Measurements from ENCODE around the gene HMGXB3. TPM values are rescaled to one million over a fixed set of nuclear protein-coding genes. Genes with fewer than 3 reads are reported as not detected.
"Not testable (repeated sequence)": the region's sequence is repeated elsewhere in the genome, so short reads cannot be mapped to it uniquely, and the experiment has no call there.

HMGXB3 gene
- total and polyA plus RNA-seq, 9 donors = 14.2 to 25.4 (median 18.0) TPM

- Histone ChIP-seq H3K27me3 (ENCODE audit: control insufficient read depth, insufficient read depth, low read length) (no peaks in the 10 kb centered on the region), H3K27ac (ENCODE audit: low read length) (no peak overlapping the region), H3K9me3 (replicated peaks; ENCODE audit: control insufficient read depth, low read depth, low read length) (no peaks in the 10 kb centered on the region), H3K4me3 (ENCODE audit: low read length) (no peak overlapping the region), H3K4me1 (ENCODE audit: control insufficient read depth, insufficient read depth, low read length) (peaks cover 2% of the 10 kb centered on the region), H3K36me3 (ENCODE audit: control insufficient read depth, insufficient read depth, low read length) (peaks cover 75% of the 10 kb centered on the region)
- 69% methylated on average over 9 of the region's 9 CpGs for WGBS (ENCODE audit: insufficient coverage)
- peak; percentile 65 for DNase-seq
Measured at GRCh38 chr5:150036513-150036912, 36.0 kb downstream of the HMGXB3 start.

DNA sequence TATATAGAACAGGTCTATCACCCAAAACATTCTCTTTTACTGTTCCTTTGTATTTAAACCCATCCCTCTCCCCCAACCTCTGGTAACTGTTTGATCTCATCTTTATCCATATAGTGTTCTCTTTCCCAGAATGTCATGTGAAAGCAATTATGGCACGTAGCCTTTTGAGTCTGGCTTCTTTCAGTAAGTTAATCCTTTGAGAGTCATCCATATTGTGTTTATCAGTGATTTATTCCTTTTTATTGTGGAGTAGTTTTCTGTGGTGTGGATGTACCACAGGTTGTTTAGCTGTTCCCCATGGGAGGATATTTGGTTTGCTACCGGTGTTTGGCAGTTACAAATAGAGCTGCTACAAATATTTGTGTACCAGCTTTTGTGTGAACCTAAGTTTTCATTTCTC, 38.0 kb downstream of the HMGXB3 start:
- no peaks in the 10 kb centered on the region for H3K27me3 ChIP-seq (ENCODE audit: control insufficient read depth, insufficient read depth, low read length)
- no peak overlapping the region for H3K4me3 ChIP-seq (ENCODE audit: low read length)
- H3K36me3 ChIP-seq (ENCODE audit: control insufficient read depth, insufficient read depth, low read length) = peaks cover 70% of the 10 kb centered on the region
- H3K9me3 ChIP-seq (replicated peaks; ENCODE audit: control insufficient read depth, low read depth, low read length) = no peaks in the 10 kb centered on the region
- H3K4me1 ChIP-seq (ENCODE audit: control insufficient read depth, insufficient read depth, low read length) = peaks cover 3% of the 10 kb centered on the region
- H3K27ac ChIP-seq (ENCODE audit: low read length) = no peak overlapping the region
- DNase-seq = peak; percentile 60
- WGBS (ENCODE audit: insufficient coverage) = 43% methylated on average over 1 of the region's 2 CpGs

GRCh38 chr5:150042459-150042858, 41.9 kb downstream of the HMGXB3 start:
- 100% methylated on average over 1 of the region's 3 CpGs for WGBS (ENCODE audit: insufficient coverage)

DNA sequence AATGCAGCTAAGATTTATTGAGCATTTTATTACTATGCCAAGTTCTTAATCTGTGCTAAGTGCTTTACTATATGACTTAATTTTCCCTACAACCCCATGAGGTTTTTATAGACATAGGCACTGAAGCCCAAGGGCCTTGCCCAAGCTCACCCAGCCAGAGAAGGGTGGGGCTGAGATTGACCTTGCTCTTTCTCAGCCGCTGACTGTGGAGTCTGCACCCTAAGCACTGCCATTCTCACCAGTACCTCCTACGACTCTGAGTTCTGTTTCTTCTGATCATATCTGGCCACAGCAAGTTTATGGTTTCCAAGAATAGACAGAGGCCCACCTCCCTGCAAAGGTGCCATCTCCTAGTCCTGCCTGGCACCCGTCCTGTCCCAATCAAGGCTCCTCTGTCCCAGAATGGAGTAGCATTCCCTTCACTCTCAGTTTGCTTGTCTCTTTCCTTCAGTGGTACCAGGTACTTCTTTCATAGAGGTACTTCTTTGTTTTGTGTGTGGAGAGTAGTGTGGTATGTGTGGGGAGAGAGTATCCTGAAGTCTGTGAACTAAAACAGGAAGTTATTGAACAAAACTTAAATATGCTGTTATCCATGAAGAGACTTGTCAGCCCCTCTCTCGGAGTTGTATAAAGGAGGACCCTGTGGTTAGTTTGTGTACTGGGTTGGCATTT, 43.3 kb downstream of the HMGXB3 start:
- Histone ChIP-seq H3K27me3 (ENCODE audit: control insufficient read depth, insufficient read depth, low read length) (no peaks in the 10 kb centered on the region), H3K9me3 (replicated peaks; ENCODE audit: control insufficient read depth, low read depth, low read length) (no peaks in the 10 kb centered on the region), H3K27ac (ENCODE audit: low read length) (no peak overlapping the region), H3K36me3 (ENCODE audit: control insufficient read depth, insufficient read depth, low read length) (peaks cover 76% of the 10 kb centered on the region), H3K4me1 (ENCODE audit: control insufficient read depth, insufficient read depth, low read length) (peaks cover 10% of the 10 kb centered on the region), H3K4me3 (ENCODE audit: low read length) (no peak overlapping the region)
- no peak for DNase-seq
- 70% methylated on average over 2 of the region's 4 CpGs for WGBS (ENCODE audit: insufficient coverage)

More at GRCh38 chr5:150042459-150042858, 41.9 kb downstream of the HMGXB3 start:
- Histone ChIP-seq H3K4me3 (ENCODE audit: low read length) (no peak overlapping the region), H3K4me1 (ENCODE audit: control insufficient read depth, insufficient read depth, low read length) (peaks cover 10% of the 10 kb centered on the region), H3K27ac (ENCODE audit: low read length) (no peak overlapping the region), H3K36me3 (ENCODE audit: control insufficient read depth, insufficient read depth, low read length) (peaks cover 70% of the 10 kb centered on the region), H3K9me3 (replicated peaks; ENCODE audit: control insufficient read depth, low read depth, low read length) (no peaks in the 10 kb centered on the region), H3K27me3 (ENCODE audit: control insufficient read depth, insufficient read depth, low read length) (no peaks in the 10 kb centered on the region)
- no peak for DNase-seq

- no peak for DNase-seq
- no peaks in the 10 kb centered on the region for H3K9me3 ChIP-seq (replicated peaks; ENCODE audit: control insufficient read depth, low read depth, low read length)
- no peak overlapping the region for H3K4me3 ChIP-seq (ENCODE audit: low read length)
- H3K27me3 ChIP-seq (ENCODE audit: control insufficient read depth, insufficient read depth, low read length) = no peaks in the 10 kb centered on the region
- no peak overlapping the region for H3K27ac ChIP-seq (ENCODE audit: low read length)
- H3K36me3 ChIP-seq (ENCODE audit: control insufficient read depth, insufficient read depth, low read length) = peaks cover 81% of the 10 kb centered on the region
- H3K4me1 ChIP-seq (ENCODE audit: control insufficient read depth, insufficient read depth, low read length) = peaks cover 10% of the 10 kb centered on the region
Measured at GRCh38 chr5:150044329-150044681, 43.8 kb downstream of the HMGXB3 start.

DNA sequence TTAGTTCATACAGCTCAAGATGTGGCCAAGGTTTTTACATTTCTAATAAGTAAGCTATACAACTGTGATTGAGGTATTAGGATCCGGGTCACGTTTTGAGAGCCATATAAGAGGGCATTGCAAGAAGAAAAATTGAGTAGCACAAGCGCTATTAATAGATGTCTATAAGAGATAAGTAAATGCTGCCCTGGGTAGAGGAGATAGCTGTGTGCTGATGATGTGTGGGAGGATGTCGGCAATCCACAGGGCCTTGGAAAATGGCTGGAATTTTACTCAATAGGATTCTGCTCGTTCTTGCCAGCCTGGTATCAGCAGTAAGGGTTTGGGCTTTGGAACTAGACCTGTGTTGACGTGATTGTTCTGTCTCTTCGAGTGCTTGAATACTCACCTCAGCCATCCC, 44.2 kb downstream of the HMGXB3 start:
- H3K4me1 ChIP-seq (ENCODE audit: control insufficient read depth, insufficient read depth, low read length) = peaks cover 10% of the 10 kb centered on the region
- no peaks in the 10 kb centered on the region for H3K9me3 ChIP-seq (replicated peaks; ENCODE audit: control insufficient read depth, low read depth, low read length)
- no peak for DNase-seq
- no peaks in the 10 kb centered on the region for H3K27me3 ChIP-seq (ENCODE audit: control insufficient read depth, insufficient read depth, low read length)
- 91% methylated on average over 6 of the region's 7 CpGs for WGBS (ENCODE audit: insufficient coverage)
- H3K27ac ChIP-seq (ENCODE audit: low read length) = no peak overlapping the region
- H3K4me3 ChIP-seq (ENCODE audit: low read length) = no peak overlapping the region
- H3K36me3 ChIP-seq (ENCODE audit: control insufficient read depth, insufficient read depth, low read length) = peaks cover 83% of the 10 kb centered on the region

DNA sequence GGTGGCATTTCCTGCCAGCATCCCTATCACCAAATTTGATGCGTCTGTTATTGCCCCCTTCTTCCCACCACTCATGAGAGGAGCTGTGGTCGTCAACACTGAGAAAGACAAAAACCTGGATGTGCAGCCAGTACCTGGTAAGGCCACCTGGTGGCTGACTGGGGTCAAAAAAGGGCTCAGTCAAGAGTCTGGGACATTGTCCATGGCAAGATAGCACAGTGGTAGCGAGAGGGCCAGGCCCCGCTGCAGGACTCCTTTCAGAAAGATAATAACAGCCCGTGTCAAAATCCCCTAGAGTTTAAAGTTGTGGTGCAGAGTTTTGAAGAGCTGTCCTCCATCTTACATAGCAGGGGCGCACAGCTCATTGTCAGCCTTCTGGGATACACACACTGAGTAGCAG, 45.0 kb downstream of the HMGXB3 start:
- 33% methylated on average over 1 of the region's 6 CpGs for WGBS (ENCODE audit: insufficient coverage)
- no peak for DNase-seq
- peaks cover 10% of the 10 kb centered on the region for H3K4me1 ChIP-seq (ENCODE audit: control insufficient read depth, insufficient read depth, low read length)

DNA sequence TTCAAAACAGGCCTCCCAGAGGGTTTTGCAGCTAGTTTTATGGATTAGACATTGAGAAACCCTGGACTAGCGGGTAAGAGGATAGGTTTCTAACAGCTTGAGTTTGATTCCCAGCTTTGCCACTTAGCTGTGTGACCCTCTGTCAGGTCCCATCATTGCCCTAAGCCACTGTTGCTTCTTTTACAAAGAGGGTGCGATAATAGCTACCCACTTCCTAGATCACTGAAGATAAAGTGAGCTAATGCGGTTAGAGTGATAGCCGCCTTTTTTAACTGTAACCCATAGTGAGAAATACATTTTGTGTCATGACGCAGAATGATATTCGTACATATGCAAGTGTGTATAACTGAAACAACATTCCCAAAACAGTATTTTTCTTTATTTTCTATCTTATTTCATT, 45.5 kb downstream of the HMGXB3 start:
- peaks cover 86% of the 10 kb centered on the region for H3K36me3 ChIP-seq (ENCODE audit: control insufficient read depth, insufficient read depth, low read length)
- DNase-seq = no peak
- H3K9me3 ChIP-seq (replicated peaks; ENCODE audit: control insufficient read depth, low read depth, low read length) = no peaks in the 10 kb centered on the region
- H3K27me3 ChIP-seq (ENCODE audit: control insufficient read depth, insufficient read depth, low read length) = no peaks in the 10 kb centered on the region
- H3K4me3 ChIP-seq (ENCODE audit: low read length) = no peak overlapping the region
- peaks cover 10% of the 10 kb centered on the region for H3K4me1 ChIP-seq (ENCODE audit: control insufficient read depth, insufficient read depth, low read length)
- H3K27ac ChIP-seq (ENCODE audit: low read length) = no peak overlapping the region
- WGBS (ENCODE audit: insufficient coverage) = 100% methylated on average over 1 of the region's 6 CpGs

More for the DNA sequence above, 45.0 kb downstream of the HMGXB3 start:
- H3K36me3 ChIP-seq (ENCODE audit: control insufficient read depth, insufficient read depth, low read length) = peaks cover 87% of the 10 kb centered on the region
- H3K9me3 ChIP-seq (replicated peaks; ENCODE audit: control insufficient read depth, low read depth, low read length) = no peaks in the 10 kb centered on the region
- H3K4me3 ChIP-seq (ENCODE audit: low read length) = no peak overlapping the region
- no peak overlapping the region for H3K27ac ChIP-seq (ENCODE audit: low read length)
- H3K27me3 ChIP-seq (ENCODE audit: control insufficient read depth, insufficient read depth, low read length) = no peaks in the 10 kb centered on the region

DNA sequence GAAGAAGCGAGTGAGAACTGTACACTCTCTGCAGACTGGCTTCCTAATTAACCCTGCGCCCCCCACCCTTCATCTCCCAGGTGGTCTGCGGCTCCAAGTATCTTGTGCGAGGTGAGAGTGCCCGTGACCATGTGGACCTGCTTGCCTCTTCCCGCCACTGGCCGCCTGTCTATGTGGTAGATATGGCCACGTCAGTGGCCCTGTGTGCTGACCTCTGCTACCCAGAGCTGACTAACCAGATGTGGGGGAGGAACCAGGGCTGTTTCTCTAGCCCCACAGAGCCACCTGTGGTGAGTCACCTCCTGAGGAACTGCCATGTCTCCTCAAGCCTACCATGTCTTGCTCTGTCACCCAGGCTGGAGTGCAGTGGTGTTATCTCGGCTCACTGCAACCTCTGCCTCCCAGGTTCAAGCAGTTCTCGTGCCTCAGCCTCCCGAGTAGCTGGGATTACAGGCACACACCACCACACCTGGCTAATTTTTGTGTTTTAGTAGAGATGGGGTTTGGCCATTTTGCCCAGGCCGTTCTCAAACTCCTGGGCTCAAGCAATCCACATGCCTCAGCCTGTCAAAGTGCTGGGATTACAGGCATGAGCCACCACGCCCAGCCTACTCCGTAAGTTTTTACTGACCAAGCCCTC, 49.8 kb downstream of the HMGXB3 start:
- H3K27me3 ChIP-seq (ENCODE audit: control insufficient read depth, insufficient read depth, low read length); H3K4me1 ChIP-seq (ENCODE audit: control insufficient read depth, insufficient read depth, low read length); DNase-seq; H3K4me3 ChIP-seq (ENCODE audit: low read length); H3K27ac ChIP-seq (ENCODE audit: low read length); H3K9me3 ChIP-seq (replicated peaks; ENCODE audit: control insufficient read depth, low read depth, low read length): not testable (repeated sequence)
- WGBS (ENCODE audit: insufficient coverage) = 100% methylated on average over 3 of the region's 14 CpGs
- H3K36me3 ChIP-seq (ENCODE audit: control insufficient read depth, insufficient read depth, low read length) = peaks cover 91% of the 10 kb centered on the region

GRCh38 chr5:150051657-150052195, 51.2 kb downstream of the HMGXB3 start:
- DNase-seq = no peak
- 90% methylated on average over 17 of the region's 18 CpGs for WGBS (ENCODE audit: insufficient coverage)
- Histone ChIP-seq H3K4me1 (ENCODE audit: control insufficient read depth, insufficient read depth, low read length) (peaks cover 5% of the 10 kb centered on the region), H3K27ac (ENCODE audit: low read length) (no peak overlapping the region), H3K4me3 (ENCODE audit: low read length) (no peak overlapping the region), H3K36me3 (ENCODE audit: control insufficient read depth, insufficient read depth, low read length) (peaks cover 90% of the 10 kb centered on the region), H3K9me3 (replicated peaks; ENCODE audit: control insufficient read depth, low read depth, low read length) (no peaks in the 10 kb centered on the region), H3K27me3 (ENCODE audit: control insufficient read depth, insufficient read depth, low read length) (no peaks in the 10 kb centered on the region)
